Measurements from ENCODE around the gene WFIKKN2.

DNA sequence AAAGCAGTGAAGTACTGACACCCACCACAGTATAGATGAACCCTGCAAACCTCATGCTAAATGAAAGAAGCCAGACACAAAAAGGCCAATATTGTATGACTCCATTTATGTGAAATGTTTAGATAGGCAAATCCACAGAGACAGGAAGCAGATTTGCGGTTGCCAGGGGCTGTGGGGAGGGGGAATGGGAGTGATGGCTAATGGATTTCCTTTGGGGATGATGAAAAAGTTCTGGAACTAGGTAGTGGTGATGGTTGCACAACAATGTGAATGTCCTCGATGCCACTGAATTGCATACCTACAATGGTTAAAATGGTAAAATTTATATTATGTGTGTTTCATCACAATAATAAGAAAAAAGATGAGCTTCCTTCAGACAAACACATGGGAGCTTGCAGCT, 28.4 kb upstream of the WFIKKN2 start:
- TF ChIP-seq, protein P1, sequence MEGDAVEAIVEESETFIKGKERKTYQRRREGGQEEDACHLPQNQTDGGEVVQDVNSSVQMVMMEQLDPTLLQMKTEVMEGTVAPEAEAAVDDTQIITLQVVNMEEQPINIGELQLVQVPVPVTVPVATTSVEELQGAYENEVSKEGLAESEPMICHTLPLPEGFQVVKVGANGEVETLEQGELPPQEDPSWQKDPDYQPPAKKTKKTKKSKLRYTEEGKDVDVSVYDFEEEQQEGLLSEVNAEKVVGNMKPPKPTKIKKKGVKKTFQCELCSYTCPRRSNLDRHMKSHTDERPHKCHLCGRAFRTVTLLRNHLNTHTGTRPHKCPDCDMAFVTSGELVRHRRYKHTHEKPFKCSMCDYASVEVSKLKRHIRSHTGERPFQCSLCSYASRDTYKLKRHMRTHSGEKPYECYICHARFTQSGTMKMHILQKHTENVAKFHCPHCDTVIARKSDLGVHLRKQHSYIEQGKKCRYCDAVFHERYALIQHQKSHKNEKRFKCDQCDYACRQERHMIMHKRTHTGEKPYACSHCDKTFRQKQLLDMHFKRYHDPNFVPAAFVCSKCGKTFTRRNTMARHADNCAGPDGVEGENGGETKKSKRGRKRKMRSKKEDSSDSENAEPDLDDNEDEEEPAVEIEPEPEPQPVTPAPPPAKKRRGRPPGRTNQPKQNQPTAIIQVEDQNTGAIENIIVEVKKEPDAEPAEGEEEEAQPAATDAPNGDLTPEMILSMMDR (IDR thresholded peaks at IDR 0.05; ENCODE audit: low read length) = no peak
- no peak for TF ChIP-seq EZH2 (IDR thresholded peaks at IDR 0.05; ENCODE audit: borderline replicate concordance, low read length)

All from OCI-LY1 (cell line).